GM19193 (cell line): Measurements from ENCODE around the gene NDUFS6.

Experiments used
- POLR2A ChIP-seq: IDR thresholded peaks from 4 replicates; pipeline ENCODE4 v1.6.1; 2011; ENCODE audit not compliant: insufficient read depth, insufficient read length; ENCODE audit errors: extremely low read depth

The NDUFS6 gene

GRCh38 chr5:1796371-1797102, 4.7 kb upstream of the NDUFS6 start:
- TF ChIP-seq POLR2A = no peak

GRCh38 chr5:1797103-1797800, 4.0 kb upstream of the NDUFS6 start:
- peak; percentile 9 for TF ChIP-seq POLR2A

GRCh38 chr5:1797855-1798254, 3.4 kb upstream of the NDUFS6 start:
- peak; percentile 5 for TF ChIP-seq POLR2A

- TF ChIP-seq POLR2A = no peak
Observed at GRCh38 chr5:1799110-1799601, 2.1 kb upstream of the NDUFS6 start.

GRCh38 chr5:1799602-1800471, 1.4 kb upstream of the NDUFS6 start, which contains the start of gene MRPL36:
Gene MRPL36 (minus strand): TSS chr5:1799837. CDS start chr5:1798935, 902 bp downstream.
- peak; percentile 65 for TF ChIP-seq POLR2A

- TF ChIP-seq POLR2A = no peak
Observed at GRCh38 chr5:1800472-1801221, 560 bp upstream of the NDUFS6 start.

GRCh38 chr5:1801967-1802295, 724 bp downstream of the NDUFS6 start:
- TF ChIP-seq POLR2A = no peak

- TF ChIP-seq POLR2A = no peak
Observed at GRCh38 chr5:1803192-1803591, 2.0 kb downstream of the NDUFS6 start.

GRCh38 chr5:1804001-1804690, 2.9 kb downstream of the NDUFS6 start:
- no peak for TF ChIP-seq POLR2A

GRCh38 chr5:1805326-1805725, 4.1 kb downstream of the NDUFS6 start:
- TF ChIP-seq POLR2A = no peak

- no peak for TF ChIP-seq POLR2A
Observed at GRCh38 chr5:1805736-1806135, 4.5 kb downstream of the NDUFS6 start.

GRCh38 chr5:1806199-1806598, 5.0 kb downstream of the NDUFS6 start:
- TF ChIP-seq POLR2A = no peak

- no peak for TF ChIP-seq POLR2A
Observed at GRCh38 chr5:1806974-1807373, 5.8 kb downstream of the NDUFS6 start.
